SK-N-MC (cell line): ENCODE measurements around the gene SPRR4.
"Not testable (repeated sequence)": the region's sequence is repeated elsewhere in the genome, so short reads cannot be mapped to it uniquely, and the experiment has no call there.

Experiments
- DNase-seq: peaks from one replicate; pipeline ENCODE4 v3.0.0-alpha.2; 2011; ENCODE audit warnings: low read depth, low spot score
- H3K27ac ChIP-seq: fragments of 200-600 bp; sonication (generic); 2 replicates; pipeline ENCODE4 v1.5.1; 2016; ENCODE audit warnings: mixed run types
- H3K36me3 ChIP-seq: fragments of 200-600 bp; sonication (generic); 2 replicates; pipeline ENCODE4 v1.6.1; 2017; ENCODE audit warnings: antibody characterized with exemption, low read length, mixed read lengths; ENCODE audit not compliant: insufficient read depth
- H3K4me3 ChIP-seq: fragments of 200-600 bp; sonication (generic); 2 replicates; pipeline ENCODE4 v1.5.1; 2016
- H3K9ac ChIP-seq: fragments of 200-600 bp; sonication (generic); 2 replicates; pipeline ENCODE4 v1.8.0; 2017; ENCODE audit warnings: mixed run types, mixed read lengths; ENCODE audit not compliant: insufficient read length
- H3K9me3 ChIP-seq: fragments of 200-600 bp; sonication (generic); 2 replicates; pipeline ENCODE4 v1.6.1; 2017; ENCODE audit warnings: low read depth, mild to moderate bottlenecking, antibody characterized with exemption, low read length, moderate library complexity, mixed read lengths
- EZH2 ChIP-seq: fragments of 200-600 bp; sonication (generic); IDR thresholded peaks from one replicate; pipeline ENCODE4 v1.6.1; 2017; ENCODE audit warnings: antibody characterized with exemption
- FOXP2 ChIP-seq: optimal IDR thresholded peaks from 2 replicates; pipeline ENCODE3; 2011; ENCODE audit warnings: mild to moderate bottlenecking, moderate library complexity; ENCODE audit not compliant: insufficient read depth; ENCODE audit errors: extremely low read length, control extremely low read depth
- POLR2AphosphoS5 ChIP-seq: IDR thresholded peaks from 2 replicates; pipeline ENCODE4 v1.6.1; 2012; ENCODE audit warnings: mild to moderate bottlenecking, low read depth, low read length, borderline replicate concordance

The SPRR4 gene

DNA sequence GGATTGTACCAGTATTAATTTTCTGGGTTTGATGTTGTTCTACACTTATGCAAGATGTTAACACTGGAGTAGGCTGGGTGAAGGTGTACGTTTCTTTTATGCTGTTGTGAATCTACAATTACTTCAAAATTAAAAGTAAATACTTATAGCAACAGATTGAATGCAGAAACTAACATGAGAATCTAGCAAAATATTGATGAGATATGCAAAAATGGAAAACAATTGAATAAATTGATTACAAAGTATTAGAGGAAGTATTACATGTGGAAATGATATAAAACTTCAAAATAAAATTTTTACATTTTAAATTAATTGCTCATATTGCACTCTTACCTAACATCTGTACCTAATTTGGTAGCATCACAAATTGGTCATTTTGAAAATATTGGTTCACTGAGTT is 25.4 kb downstream of the SPRR4 start:
- TF ChIP-seq FOXP2 (no peak), POLR2AphosphoS5 (no peak), EZH2 (no peak)
- Histone ChIP-seq H3K9me3 (no peaks in the 10 kb centered on the region), H3K36me3 (no peaks in the 10 kb centered on the region), H3K4me3 (no peak overlapping the region), H3K9ac (no peak overlapping the region), H3K27ac (no peak overlapping the region)
- no peak for DNase-seq

- TF ChIP-seq FOXP2 (no peak), EZH2 (no peak), POLR2AphosphoS5 (no peak)
- Histone ChIP-seq H3K9me3 (no peaks in the 10 kb centered on the region), H3K9ac (no peak overlapping the region), H3K36me3 (no peaks in the 10 kb centered on the region), H3K4me3 (no peak overlapping the region), H3K27ac (no peak overlapping the region)
- no peak for DNase-seq
These were observed 26.4 kb downstream of the SPRR4 start for GRCh38 chr1:152996633-152997400.

- H3K9me3 ChIP-seq = no peaks in the 10 kb centered on the region
- H3K9ac ChIP-seq = no peak overlapping the region
- no peak overlapping the region for H3K4me3 ChIP-seq
- H3K36me3 ChIP-seq = no peaks in the 10 kb centered on the region
- no peak for DNase-seq
- TF ChIP-seq EZH2 (no peak), POLR2AphosphoS5 (no peak), FOXP2 (no peak)
- no peak overlapping the region for H3K27ac ChIP-seq
These were observed 27.5 kb downstream of the SPRR4 start for GRCh38 chr1:152997901-152998300.

DNA sequence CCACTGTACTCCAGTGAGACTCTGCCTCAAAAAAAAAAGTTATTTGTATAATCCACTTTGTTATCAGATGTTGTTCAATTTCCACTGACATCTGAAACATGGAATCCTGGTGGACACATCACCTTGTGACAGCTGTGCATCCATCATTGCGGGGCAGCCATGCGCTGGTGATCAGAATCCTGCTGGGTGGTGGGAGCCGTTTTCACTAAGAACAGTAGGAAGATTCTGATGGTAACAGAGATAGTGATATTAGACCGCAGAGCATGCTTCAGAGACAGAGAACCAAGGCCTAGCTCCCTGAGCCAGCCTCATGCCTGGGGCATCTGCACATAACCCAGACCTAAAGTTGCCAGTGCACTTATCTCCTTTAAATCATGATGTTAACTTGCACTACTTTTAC is 28.0 kb downstream of the SPRR4 start:
- H3K9ac ChIP-seq = no peak overlapping the region
- TF ChIP-seq FOXP2 (no peak), EZH2 (no peak), POLR2AphosphoS5 (no peak)
- no peak for DNase-seq
- no peak overlapping the region for H3K27ac ChIP-seq
- no peaks in the 10 kb centered on the region for H3K9me3 ChIP-seq
- no peaks in the 10 kb centered on the region for H3K36me3 ChIP-seq
- no peak overlapping the region for H3K4me3 ChIP-seq

GRCh38 chr1:152999818-153000217 is 29.4 kb downstream of the SPRR4 start:
- Histone ChIP-seq H3K27ac (no peak overlapping the region), H3K36me3 (no peaks in the 10 kb centered on the region), H3K9me3 (no peaks in the 10 kb centered on the region), H3K9ac (no peak overlapping the region), H3K4me3 (no peak overlapping the region)
- no peak for DNase-seq
- TF ChIP-seq POLR2AphosphoS5 = no peak

- TF ChIP-seq POLR2AphosphoS5 = no peak
- no peak for TF ChIP-seq EZH2
- no peak for TF ChIP-seq FOXP2
- H3K36me3 ChIP-seq = no peaks in the 10 kb centered on the region
- H3K4me3 ChIP-seq = no peak overlapping the region
- no peak overlapping the region for H3K9ac ChIP-seq
- H3K27ac ChIP-seq = no peak overlapping the region
- no peaks in the 10 kb centered on the region for H3K9me3 ChIP-seq
- DNase-seq = no peak
These were observed 29.8 kb downstream of the SPRR4 start for GRCh38 chr1:153000294-153000693.

GRCh38 chr1:153001382-153001781 is 30.9 kb downstream of the SPRR4 start, which contains the start of gene SPRR3:
TSS of gene SPRR3 (plus strand) at chr1:153001749. CDS start at chr1:153003021, 1,272 bp downstream.
- no peaks in the 10 kb centered on the region for H3K36me3 ChIP-seq
- H3K27ac ChIP-seq = no peak within 1 kb of the TSS
- TF ChIP-seq EZH2 (no peak), POLR2AphosphoS5 (no peak), FOXP2 (no peak)
- no peak for DNase-seq
- no peak within 1 kb of the TSS for H3K9ac ChIP-seq
- H3K4me3 ChIP-seq = no peak within 1 kb of the TSS
- H3K9me3 ChIP-seq = no peaks in the 10 kb centered on the region

- not testable (repeated sequence) for H3K4me3 ChIP-seq, H3K9me3 ChIP-seq, H3K36me3 ChIP-seq, H3K9ac ChIP-seq, DNase-seq, H3K27ac ChIP-seq
These were observed 40.8 kb downstream of the SPRR4 start for GRCh38 chr1:153011235-153011758.

GRCh38 chr1:153021829-153022228 is 51.4 kb downstream of the SPRR4 start:
- H3K27ac ChIP-seq, H3K9me3 ChIP-seq, H3K4me3 ChIP-seq, H3K36me3 ChIP-seq, DNase-seq, H3K9ac ChIP-seq: not testable (repeated sequence)
